GM19372 (cell line): ENCODE data around the gene EPB41.
"Not testable (repeated sequence)": the region's sequence is repeated elsewhere in the genome, so short reads cannot be mapped to it uniquely, and the experiment has no call there.

Source experiments
- ATAC-seq: cut with Tn5 transposase; IDR thresholded peaks from one replicate; pipeline ENCODE4 v1.9.1; 2021; ENCODE audit warnings: mild to moderate bottlenecking, low read depth, moderate library complexity; ENCODE audit not compliant: unreplicated experiment

Gene EPB41

DNA sequence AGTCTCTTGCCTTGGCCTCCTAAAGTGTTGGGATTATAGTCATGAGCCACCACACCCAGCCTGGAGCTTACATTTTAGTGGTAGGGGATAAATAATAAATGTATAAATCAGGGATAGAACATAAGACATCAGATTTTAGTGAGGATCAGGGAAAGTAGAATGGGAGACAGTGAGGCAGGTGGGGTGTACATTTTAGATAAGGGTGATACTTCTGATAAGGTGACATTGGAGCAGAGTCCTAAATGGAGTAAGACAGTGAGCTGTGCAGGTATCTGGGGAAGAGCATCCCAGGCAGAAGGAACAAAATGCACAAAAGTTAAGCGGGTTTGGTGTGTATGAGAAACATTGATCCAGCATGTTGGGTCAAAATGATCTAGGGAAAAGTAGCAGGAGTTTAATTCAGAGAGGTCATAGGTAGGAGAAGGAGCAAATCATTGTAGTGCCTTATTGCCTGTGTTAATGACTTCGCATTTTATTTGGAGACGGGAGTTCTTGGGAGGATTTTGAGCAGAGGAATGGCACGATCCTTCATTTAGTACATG is 11.1 kb downstream of the EPB41 start:
- no peak for ATAC-seq

DNA sequence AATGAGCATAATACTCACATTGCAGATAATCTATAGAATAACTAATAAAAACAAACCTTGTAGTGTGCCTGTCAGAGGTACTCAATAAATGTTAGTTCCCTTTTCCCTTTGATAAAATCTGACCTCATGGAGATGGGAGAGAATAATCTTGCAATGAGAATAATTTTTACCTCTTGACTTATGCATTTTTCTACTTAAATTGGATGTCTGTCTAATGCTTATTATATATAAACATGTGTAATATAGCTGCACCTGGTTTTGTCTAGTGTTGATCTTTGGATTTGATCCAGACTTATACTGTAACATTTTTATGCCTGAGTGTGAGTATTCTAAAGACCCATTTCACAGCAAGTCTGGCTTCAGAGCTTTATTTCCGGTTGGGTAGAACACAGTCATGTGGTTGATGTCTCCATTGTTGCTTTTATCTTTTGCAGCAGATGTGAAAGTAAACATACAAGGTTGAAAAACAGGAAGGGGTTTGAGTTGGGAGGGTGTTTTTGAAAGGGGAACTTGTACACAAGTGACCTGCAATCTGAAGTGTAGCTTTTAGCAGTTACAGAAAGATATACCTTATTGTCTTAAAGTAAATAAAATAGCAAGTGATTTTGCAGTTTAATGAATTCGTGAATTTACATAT is 12.4 kb downstream of the EPB41 start:
- ATAC-seq: peak; percentile 92

DNA sequence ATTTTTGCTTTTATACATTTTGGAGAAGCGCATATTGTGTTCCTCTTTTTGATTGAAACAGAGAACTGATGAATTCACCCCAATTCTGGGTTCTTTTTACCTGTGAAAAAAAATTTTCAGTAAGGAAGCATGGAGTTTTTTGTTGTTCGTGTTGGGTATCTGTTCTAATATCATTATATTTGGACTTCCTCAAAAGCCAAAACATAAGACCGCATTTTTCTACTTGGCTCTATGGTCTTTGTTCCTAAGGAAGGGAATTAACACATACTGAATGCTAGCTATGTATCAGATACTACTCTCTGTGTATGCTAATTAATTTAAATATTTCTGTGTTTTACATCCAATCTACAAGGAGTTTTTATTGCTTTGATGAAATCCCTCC is 12.9 kb downstream of the EPB41 start:
- ATAC-seq: no peak

DNA sequence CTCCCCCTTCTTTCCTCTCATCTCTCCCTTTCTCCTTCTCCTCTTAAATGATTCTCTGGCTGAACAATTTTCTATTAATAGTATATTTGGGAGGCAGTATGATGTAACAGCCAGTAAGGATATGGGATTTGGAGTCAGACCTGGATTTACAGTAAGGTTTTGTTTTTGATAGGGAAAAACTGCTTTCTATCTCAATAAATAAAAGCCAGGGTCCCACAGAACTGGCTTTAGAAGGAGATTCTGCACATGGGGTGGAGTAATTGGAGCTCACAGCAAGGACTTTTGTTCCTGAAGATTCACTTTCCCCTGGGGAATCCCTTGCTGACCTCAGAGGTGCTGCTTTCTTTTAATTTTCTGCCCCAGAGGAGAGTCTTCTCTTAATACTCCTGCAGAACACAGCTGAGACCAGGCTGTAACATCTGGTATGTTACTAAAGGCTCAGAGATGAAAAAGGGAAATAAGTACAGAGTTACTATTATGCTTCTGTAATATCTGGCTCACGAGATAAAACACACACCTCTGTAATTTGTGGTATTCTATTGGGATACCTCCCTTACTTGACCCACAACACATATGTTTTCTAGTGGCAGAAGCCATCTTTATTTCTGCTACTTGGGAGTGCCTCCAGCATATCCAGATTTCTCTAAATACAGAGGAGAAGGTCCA is 13.4 kb downstream of the EPB41 start:
- no peak for ATAC-seq

DNA sequence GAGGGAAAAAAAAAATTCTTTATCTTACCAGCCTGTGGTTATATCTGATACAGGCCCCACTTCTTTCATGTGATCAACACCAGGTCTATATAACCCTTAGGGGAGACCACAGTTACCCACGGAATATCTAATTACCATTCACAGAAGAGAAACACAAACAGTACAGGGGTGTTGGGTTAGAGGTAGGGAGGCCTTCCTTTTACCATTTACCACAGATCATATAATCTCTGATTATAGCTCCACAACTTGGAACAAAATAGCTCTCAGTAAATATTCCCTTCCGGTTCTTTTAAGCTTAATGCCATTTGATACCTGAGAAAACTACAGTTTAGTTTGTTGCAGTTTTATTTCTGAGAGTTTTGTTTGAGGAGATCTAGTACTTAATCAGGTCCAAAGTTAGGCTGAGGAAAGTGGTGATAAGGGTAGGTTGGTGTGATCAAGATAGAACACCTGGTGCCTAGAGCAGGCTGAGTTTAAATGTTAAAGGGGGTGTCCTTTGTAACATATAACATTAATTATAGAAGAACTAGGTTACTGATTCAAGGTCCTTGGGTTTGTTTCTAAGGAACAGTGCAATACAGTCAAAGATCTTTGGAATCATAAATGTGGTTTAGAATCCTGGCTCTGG is 14.1 kb downstream of the EPB41 start:
- no peak for ATAC-seq

DNA sequence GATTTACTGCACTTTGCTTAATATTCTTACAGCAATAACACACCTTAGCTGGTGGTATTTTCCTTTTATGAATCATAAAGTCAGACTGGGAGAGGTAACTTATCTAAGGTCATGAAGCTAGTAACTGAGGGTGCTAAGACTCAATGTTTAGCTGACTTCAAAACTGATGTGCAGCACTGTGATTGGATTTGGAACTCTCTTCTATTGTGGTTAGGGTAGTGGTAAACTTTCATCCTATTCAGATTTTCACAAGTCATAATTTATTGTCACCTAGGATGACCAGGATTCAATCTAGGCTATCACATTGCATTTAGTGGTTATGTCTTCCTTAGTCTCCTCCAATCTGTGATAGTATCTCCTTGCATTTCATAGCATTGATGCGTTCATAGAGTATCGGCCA is 18.9 kb downstream of the EPB41 start:
- no peak for ATAC-seq

DNA sequence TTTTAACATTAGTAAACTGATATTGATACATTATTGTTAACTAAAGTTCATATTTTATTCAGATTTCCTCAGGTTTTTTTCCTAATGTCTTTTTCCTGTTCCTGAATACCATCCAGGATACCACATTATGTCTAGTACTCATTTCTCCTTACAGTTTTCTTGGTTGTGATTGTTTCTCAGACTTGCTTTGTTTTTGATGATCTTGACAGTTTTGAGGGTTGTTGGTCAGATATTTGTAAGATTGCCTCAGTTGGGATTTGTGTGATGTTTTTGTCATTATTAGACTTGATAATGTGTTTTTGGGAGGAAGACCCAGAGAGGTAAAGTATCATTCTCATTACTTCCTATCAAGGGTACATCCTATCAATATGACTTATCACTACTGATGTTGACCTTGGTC is 19.5 kb downstream of the EPB41 start:
- ATAC-seq: no peak

DNA sequence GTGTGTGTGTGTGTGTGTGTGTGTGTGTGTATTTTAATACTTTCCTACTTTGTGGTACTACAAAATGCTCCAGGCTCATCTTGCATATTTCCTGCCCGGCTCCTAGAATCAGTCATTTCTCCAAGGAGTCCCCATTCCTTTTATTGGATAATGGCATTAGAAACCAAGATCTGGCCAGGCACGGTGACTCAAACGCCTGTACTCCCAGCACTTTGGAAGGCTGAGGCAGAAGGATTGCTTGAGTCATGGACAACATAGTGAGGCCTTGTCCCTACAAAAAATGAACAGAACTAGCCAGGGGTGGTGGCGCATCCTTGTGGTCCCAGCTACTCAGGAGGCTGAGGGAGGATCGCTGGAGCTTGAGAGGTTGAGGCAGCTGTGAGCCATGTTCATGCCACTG is 20.3 kb downstream of the EPB41 start:
- no peak for ATAC-seq

DNA sequence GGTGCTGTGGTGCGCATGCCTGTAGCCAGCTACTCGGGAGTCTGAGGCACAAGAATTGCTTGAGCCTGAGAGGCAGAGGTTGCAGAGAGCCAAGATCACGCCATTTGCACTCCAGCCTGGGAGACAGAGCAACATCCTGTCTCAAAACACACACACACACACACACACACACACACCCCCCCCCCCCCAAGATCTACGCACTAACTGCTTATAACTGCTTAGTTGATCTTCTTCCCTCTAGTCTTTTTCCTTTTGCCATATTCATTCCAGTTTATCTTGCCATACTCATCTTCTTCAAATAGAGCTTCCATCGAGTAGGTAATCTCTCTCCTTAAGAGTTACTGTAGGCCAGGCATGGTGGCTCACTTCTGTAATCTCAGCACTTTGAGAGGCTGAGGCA is 20.9 kb downstream of the EPB41 start:
- no peak for ATAC-seq

DNA sequence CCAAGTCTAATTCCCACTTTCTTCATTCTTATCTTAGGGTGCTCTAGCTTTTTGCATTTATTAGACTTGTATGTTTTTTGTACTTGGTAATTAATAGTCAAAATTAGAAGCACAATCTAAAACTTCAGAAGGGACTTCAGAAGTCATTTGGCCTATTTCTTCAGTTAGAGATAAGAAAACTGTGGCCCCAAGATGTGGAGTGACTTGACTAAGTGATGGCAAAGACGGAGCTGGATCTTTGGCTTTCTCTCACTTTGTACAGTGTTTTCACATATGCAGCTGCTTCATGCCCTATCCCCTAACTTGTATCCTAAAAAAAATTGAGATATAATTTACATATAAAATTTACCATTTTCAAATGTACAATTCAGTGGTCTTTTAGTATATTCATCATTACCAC is 21.7 kb downstream of the EPB41 start:
- no peak for ATAC-seq

DNA sequence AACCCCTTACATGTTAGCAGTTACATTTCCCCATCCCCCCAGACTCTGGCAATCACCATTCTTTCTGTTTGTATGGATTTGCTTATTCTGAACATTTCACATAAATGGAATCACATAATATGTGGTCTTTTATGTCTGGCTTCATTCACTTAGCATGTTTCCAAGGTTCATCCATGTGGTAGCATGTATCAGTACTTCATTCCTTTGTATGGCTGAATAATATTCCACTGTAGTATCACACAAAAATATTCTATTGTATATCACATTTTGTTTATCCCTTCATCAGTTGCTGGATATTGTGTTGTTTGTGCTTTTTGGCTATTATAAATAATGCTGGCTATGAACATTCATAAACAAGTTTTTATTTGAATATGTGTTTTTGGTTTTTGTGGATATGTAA is 22.2 kb downstream of the EPB41 start:
- no peak for ATAC-seq

DNA sequence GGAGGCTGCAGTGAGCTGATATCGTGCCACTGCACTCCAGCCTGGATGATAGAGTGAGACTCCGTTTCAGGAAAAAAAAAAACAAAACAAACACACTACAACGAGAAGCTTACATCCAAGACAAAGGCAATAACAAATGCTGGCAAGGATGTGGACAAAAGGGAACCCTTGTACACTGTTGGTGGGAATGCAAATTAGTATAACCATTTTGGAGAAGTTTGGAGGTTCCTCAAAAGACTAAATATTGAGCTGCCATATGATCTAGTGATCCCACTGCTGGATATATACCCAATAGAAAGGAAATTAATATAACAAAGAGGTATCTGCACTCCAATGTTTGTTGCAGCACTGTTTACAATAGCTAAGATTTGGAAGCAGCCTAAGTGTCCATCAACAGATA is 29.2 kb downstream of the EPB41 start:
- not testable (repeated sequence) for ATAC-seq

DNA sequence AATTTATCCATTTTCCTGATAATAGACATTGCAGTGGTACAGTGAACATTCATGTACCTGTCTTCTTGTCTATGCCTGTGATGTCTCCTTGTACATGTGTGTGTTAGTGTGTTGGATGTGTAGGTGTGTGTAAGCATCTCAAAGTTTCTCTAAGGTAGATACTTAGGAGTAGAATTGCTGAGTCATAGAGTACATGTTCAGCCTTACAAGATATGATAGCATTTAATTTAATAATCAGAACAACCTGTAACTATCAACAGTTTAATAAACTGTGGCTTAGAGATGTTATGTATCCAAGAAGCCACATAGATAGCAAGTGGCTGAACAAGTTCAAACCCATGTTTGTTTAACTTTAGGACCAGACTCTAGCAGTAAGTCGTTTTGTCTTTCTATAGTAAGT is 35.6 kb downstream of the EPB41 start:
- ATAC-seq: no peak

DNA sequence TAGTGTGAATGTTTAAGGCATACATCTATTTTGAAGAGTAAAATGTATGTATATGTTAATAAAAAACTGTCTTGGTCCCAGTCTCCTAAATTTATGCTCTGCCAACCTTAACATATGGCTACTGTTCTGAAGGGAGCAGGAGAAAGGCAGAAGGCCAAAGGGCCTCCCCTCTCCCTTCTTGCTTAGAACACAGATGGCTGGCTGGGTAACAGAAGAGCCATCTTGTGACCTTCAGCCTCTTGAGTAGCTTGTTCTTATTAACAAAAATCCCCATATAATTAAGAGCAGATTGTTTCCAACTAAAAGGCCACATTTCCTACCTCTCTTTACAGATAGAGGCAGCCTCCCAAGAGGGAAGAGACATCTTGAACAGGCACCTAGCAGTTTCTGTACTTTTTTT is 36.1 kb downstream of the EPB41 start:
- ATAC-seq: no peak

DNA sequence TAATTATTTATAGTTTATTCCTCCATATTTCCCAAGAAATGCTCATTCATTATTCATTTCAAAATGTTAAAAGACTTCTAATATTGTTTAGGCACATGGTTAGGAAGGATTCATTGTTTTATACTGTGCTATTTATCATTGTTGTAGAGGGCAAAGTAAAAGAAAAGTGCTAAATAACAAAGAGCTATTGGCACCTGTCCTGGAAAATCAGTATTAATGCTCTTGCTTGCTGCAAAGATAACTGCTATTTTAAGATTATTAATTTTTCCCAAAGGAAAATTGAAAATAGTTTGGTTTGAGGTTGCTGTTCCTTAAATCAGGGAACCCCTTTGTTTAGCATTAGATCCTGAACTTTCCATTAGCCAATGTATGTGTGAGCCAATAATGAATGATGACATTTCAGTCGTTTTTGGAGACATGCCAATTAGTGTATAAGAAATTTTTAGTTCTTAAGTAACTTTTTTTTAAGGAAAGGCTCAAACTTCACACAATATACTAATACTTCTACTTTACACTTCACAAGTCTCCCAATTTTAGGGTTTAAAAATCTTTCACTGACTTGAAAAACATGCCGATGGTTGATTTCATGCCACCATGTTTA is 39.9 kb downstream of the EPB41 start:
- ATAC-seq: no peak

DNA sequence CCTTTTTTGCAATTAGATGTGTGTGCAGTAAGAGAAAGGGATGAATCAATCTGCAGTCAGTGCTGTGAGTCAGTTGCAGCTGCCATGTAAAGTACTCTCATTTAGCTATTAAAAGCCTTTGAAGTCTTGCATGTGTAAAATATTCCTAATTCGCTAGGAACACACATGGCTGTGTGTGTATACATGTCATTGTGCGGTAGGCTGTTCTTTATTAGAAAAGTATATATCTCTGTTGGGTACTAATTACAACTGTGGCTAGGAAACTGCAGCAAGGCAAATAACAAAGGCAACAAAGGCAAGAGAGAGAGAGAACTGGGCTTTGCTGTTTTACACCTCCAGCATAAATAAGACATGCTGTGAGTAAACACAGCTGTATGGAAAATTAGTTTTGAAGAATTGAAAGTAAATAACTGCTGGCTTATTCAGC is 41.7 kb downstream of the EPB41 start:
- ATAC-seq: no peak

DNA sequence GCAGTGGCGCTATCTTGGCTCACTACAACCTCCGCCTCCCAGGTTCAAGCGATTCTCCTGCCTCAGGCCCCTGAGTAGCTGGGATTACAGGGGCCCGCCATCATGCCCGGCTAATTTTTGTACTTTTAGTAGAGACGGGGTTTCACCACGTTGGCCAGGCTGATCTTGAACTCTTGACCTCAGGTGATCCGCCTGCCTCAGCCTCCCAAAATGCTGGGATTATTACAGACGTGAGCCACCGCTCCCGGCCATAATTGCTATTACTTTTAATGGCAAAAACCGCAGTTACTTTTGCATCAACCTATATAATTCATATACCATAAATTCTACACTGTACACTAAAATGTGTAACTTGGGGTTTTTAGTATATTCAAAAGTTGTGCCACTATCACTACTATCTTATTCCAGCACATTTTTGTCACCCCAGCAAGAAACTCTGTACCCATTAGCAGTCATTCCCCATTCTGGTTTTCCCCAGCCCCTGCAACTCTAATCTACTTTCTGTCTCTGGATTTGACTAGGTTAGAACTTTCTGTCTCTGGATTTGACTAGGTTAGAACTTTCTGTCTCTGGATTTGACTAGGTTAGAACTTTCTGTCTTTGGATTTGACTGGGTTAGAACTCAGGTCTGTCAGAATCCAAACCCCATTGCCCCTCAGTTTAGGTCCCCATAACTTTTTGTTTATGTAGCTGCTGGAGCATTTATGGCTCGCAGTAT is 47.9 kb downstream of the EPB41 start:
- not testable (repeated sequence) for ATAC-seq

DNA sequence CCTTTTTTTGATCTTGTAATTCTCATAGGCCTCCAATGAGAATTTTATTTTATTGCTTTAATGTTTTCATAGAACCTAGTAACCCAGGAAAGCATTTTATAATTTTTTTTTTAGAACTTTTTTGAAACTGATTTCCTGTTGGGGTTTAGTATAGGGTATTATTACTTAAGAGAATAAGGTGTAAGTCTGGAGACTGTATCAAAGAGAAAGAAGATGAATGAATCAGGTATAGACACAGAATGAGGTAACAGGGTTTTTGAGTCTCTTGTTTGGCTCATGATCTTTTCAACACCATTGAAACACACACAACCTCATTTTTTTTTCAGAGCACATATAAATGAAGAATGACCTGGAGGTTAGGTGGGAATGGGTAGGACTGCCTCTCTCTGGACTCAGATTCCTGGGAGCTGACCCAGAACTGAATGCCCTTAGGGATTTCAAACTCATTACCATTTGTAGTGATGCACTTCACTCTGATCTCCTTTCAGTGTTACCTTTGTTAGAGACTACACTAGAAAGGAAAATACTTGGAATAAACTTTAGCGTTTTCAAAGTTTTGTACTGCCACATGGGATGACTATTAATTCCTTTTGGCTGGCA is 51.0 kb downstream of the EPB41 start:
- no peak for ATAC-seq

DNA sequence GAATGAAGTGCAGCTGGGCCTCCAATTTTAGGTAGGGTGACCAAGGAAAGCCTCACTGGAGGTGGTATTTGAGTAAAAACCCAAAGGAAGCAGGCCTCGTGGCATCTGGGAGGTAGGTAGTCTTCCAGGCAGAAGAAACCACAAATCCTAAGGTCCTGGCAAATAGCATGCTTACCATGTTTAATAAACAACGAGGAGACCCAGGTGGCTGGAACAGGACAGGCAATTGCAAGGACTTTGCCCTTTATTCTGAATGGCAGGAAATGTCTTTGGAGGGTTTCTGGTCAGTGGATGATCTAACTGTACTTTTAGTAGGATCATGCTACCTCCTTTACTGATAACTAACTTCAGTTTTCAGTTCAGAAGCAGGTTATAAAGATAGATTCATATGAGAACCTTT is 52.2 kb downstream of the EPB41 start:
- no peak for ATAC-seq

DNA sequence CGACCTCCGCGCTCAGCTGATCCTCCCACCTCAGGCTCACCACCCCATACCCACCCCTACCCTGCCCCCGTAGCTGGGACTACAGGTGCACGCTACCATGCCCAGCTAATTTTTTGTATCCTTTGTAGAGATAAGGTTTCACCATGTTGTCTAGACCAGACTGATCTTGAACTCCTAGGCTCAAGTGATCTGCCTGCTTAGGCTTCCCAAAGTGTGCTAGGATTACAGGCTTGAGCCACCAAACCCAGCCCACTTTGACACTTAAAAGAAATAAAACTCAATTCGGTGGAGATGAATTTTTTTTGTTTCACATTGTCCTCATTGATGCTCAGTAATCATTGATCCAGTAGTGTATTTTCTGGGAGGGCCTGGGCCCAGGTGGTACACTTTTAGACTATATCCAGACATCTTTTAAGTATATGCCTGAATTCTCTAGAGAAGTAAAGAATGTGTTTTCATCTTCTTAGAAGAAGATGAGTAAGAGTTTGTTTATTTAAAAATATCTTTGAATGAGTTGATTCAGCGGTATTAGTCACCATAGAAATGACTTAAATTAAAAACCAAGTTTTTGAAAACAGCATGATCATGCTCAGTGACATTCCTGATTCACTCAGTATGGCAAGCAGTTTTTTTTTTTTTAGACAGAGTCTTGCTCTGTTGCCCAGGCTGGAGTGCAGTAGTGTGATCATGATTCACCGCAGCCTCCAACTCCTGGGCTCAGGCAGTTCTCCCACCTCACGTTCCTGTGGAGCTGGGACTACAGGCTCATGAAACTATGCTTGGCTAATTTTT is 57.8 kb downstream of the EPB41 start:
- ATAC-seq: no peak
